GM12878 (cell line): ENCODE data around the gene SV2B. TPM values are rescaled to one million over a fixed set of nuclear protein-coding genes. Genes with fewer than 3 reads are reported as not detected.
A peak's percentile ranks its signal among the peaks of the same experiment; 100 is the strongest.

Experiments used
- ATAC-seq: fragments of 200-7000 bp; cut with Tn5 transposase; 3 replicates; pipeline ENCODE4 v1.9.1; 2020; ENCODE audit warnings: mild to moderate bottlenecking, moderate library complexity
- BruUV-seq: library from RNA; stranded (reverse); fragments of 400-500 nt; replicated peaks from 2 replicates; lab custom pipeline; 2021; lab: Mats Ljungman, UMichigan
- CTCF ChIA-PET: fragments of 300-600 bp; sonication (Branson Sonifier 250); formaldehyde crosslinking; extraction: SDS; loops from one replicate; lab custom pipeline; 2021; ENCODE audit warnings: inconsistent platforms; lab: Yijun Ruan, JAX
- POLR2A ChIA-PET: fragments of 350-600 bp; formaldehyde crosslinking; extraction: SDS; loops from one replicate; lab custom pipeline; 2021; ENCODE audit warnings: inconsistent platforms; lab: Charles Lee
- RAD21 ChIA-PET: fragments of 300-600 bp; sonication (Branson Sonifier 250); formaldehyde crosslinking; loops from one replicate; lab custom pipeline; 2023; ENCODE audit warnings: antibody characterized with exemption; ENCODE audit not compliant: unreplicated experiment; lab: Charles Lee
- SMC1A ChIA-PET: fragments of 300-600 bp; sonication (Branson Sonifier 250); formaldehyde crosslinking; loops from one replicate; lab custom pipeline; 2023; ENCODE audit not compliant: unreplicated experiment, uncharacterized antibody; lab: Charles Lee
- DNase-seq: peaks from one replicate; pipeline ENCODE4 v3.0.0-alpha.2; 2011; ENCODE audit warnings: low read depth, low spot score
- FAIRE-seq: peaks from 3 replicates; lab custom pipeline; 2011; peaks lifted over from hg19 to GRCh38; lab: Jason Lieb, UNC
- H2AFZ ChIP-seq: 2 replicates; pipeline ENCODE4 v1.6.0; 2011; ENCODE audit warnings: low read depth, low read length, control low read depth; ENCODE audit not compliant: control insufficient read depth
- H3K27ac ChIP-seq: 2 replicates; pipeline ENCODE4 v1.5.1; 2011; ENCODE audit warnings: control low read depth; ENCODE audit not compliant: control insufficient read depth, insufficient read depth
- H3K27me3 ChIP-seq, 2 experiments: replicated peaks in 1 of 2; 2 replicates each; pipeline versions ENCODE4 v1.6.0 to v1.6.1; 2011; ENCODE audit warnings: low read length in 1 of 2; ENCODE audit not compliant: control insufficient read depth in 2 of 2, insufficient read depth in 2 of 2
- H3K36me3 ChIP-seq, 2 experiments: 2 replicates each; pipeline ENCODE4 v1.5.1; 2011; ENCODE audit warnings: low read length in 1 of 2; ENCODE audit not compliant: control insufficient read depth in 2 of 2, insufficient read depth in 2 of 2
- H3K4me1 ChIP-seq: 2 replicates; pipeline ENCODE4 v1.6.1; 2011; ENCODE audit warnings: mild to moderate bottlenecking, low read length, moderate library complexity, mixed read lengths; ENCODE audit not compliant: control insufficient read depth, insufficient read depth
- H3K4me2 ChIP-seq: 2 replicates; pipeline ENCODE4 v1.6.0; 2011; ENCODE audit warnings: control low read depth; ENCODE audit not compliant: control insufficient read depth, insufficient read depth
- H3K4me3 ChIP-seq: fragments of 200-600 bp; sonication (generic); 2 replicates; pipeline ENCODE4 v1.5.1; 2016
- H3K79me2 ChIP-seq: 2 replicates; pipeline ENCODE4 v1.6.0; 2011; ENCODE audit warnings: low read length; ENCODE audit not compliant: control insufficient read depth, insufficient read depth
- H3K9ac ChIP-seq: 2 replicates; pipeline ENCODE4 v1.8.0; 2011; ENCODE audit warnings: low read length, control low read depth, mixed read lengths; ENCODE audit not compliant: control insufficient read depth, insufficient read depth
- H3K9me3 ChIP-seq: replicated peaks from 3 replicates; pipeline ENCODE4 v1.5.1; 2011; ENCODE audit warnings: mild to moderate bottlenecking, low read length; ENCODE audit not compliant: control insufficient read depth, insufficient read depth
- H4K20me1 ChIP-seq: 2 replicates; pipeline ENCODE4 v1.6.0; 2011; ENCODE audit not compliant: control insufficient read depth, insufficient read depth
- CBX5 ChIP-seq: sonication (generic); IDR thresholded peaks from 2 replicates; pipeline ENCODE4 v1.6.1; 2016; ENCODE audit warnings: low read depth, moderate library complexity, mild to moderate bottlenecking, inconsistent platforms
- CREM ChIP-seq: IDR thresholded peaks from 2 replicates; pipeline ENCODE4 v1.6.1; 2014; ENCODE audit warnings: antibody characterized with exemption, low read depth
- FOS ChIP-seq: IDR thresholded peaks from 3 replicates; pipeline ENCODE4 v1.6.1; 2011; ENCODE audit warnings: borderline replicate concordance; ENCODE audit not compliant: insufficient read length; ENCODE audit errors: extremely low read depth
- HCFC1 ChIP-seq: fragments of 150-350 bp; IDR thresholded peaks from 2 replicates; pipeline ENCODE4 v1.6.1; 2014; ENCODE audit warnings: low read length
- NFYA ChIP-seq: IDR thresholded peaks from 2 replicates; pipeline ENCODE4 v1.6.1; 2011; ENCODE audit warnings: low read depth, mild to moderate bottlenecking, low read length, improper control_type of control experiment, borderline replicate concordance
- NFYB ChIP-seq: IDR thresholded peaks from 2 replicates; pipeline ENCODE4 v1.6.1; 2011; ENCODE audit warnings: low read depth, mild to moderate bottlenecking, low read length, improper control_type of control experiment, moderate library complexity; ENCODE audit not compliant: insufficient read depth
- RAD51 ChIP-seq: fragments of 450-650 bp; IDR thresholded peaks from 2 replicates; pipeline ENCODE4 v1.6.1; 2016; ENCODE audit warnings: moderate library complexity, mild to moderate bottlenecking, inconsistent platforms
- SIX5 ChIP-seq: IDR thresholded peaks from 2 replicates; pipeline ENCODE4 v1.6.1; 2011; ENCODE audit warnings: mild to moderate bottlenecking, low read depth, low read length, moderate library complexity; ENCODE audit not compliant: severe bottlenecking
- SMC3 ChIP-seq: IDR thresholded peaks from 2 replicates; pipeline ENCODE4 v1.6.1; 2011; ENCODE audit warnings: low read length, improper control_type of control experiment, borderline replicate concordance
- TARDBP ChIP-seq: IDR thresholded peaks from 2 replicates; pipeline ENCODE4 v1.6.1; 2016; ENCODE audit warnings: borderline replicate concordance
- WGBS: methylation state at CpG from one replicate; pipeline ENCODE4 v1.1.6; 2016; ENCODE audit warnings: low lambda C conversion rate; ENCODE audit not compliant: insufficient replicate concordance, insufficient coverage; ENCODE audit errors: missing lambda C conversion rate; 5-methylcytosine and 5-hydroxymethylcytosine counted together
- in situ Hi-C: fragments of 300-500 bp; cut with MboI; formaldehyde crosslinking; loops from 9 replicates; pipeline ENCODE4 v1.14.3; 2018; ENCODE audit warnings: mixed read lengths
- intact Hi-C: fragments of 100-400 bp; cut with micrococcal nuclease; formaldehyde crosslinking; loops from one replicate; pipeline ENCODE4 v1.14.2; 2022; ENCODE audit not compliant: unreplicated experiment
- polyA plus RNA-seq, 11 experiments: library from polyadenylated mRNA; depleted of rRNA in 4 of 11; unstranded in 6 of 11; stranded (reverse) in 5 of 11; fragments of >200 nt; fragmentation: Nextera tagmentation in 4 of 11; fragmentation: Illumina TruSeq in 1 of 11; extraction: Ambion mirVana in 4 of 11; extraction: Trizol in 1 of 11; gene quantifications; 1 replicate in 1 of 11; 2 replicates in 10 of 11; pipeline versions ENCODE4 v1.2.1 to v1.2.3, GENCODE V29; 2011 to 2016; ENCODE audit warnings: inconsistent platforms in 2 of 11, missing spikeins in 2 of 11, low read depth in 1 of 11
- total RNA-seq, 4 experiments: library from RNA; depleted of rRNA in 3 of 4; stranded (reverse); fragments of >200 nt in 3 of 4; fragmentation: Illumina TruSeq in 1 of 4; extraction: Trizol in 1 of 4; gene quantifications; 2 replicates each; pipeline versions ENCODE4 v1.2.1 to v1.2.3, GENCODE V29; 2013 to 2021
- TF ChIP-seq, protein P1 (sequence below): IDR thresholded peaks from 2 replicates; pipeline ENCODE4 v1.6.1; 2011; ENCODE audit warnings: borderline replicate concordance, low read depth, mild to moderate bottlenecking, moderate library complexity, mixed read lengths, low read length; ENCODE audit not compliant: insufficient read depth; ENCODE audit errors: extremely low read length
- TF ChIP-seq, protein P2 (sequence below): IDR thresholded peaks from 2 replicates; pipeline ENCODE4 v1.6.1; 2011; ENCODE audit warnings: low read depth, mild to moderate bottlenecking, low read length, moderate library complexity, borderline replicate concordance; ENCODE audit errors: extremely low read depth
- TF ChIP-seq, protein P3 (sequence below): fragments of 450-650 bp; IDR thresholded peaks from 2 replicates; pipeline ENCODE4 v1.6.1; 2016; ENCODE audit warnings: mild to moderate bottlenecking

The SV2B gene
- total and polyA plus RNA-seq, 10 of the 15 experiments (the other 5 are each of a cell fraction or from before 2014, with no cell fraction given) = 0.03 to 1.7 (median 1.3) TPM

DNA sequence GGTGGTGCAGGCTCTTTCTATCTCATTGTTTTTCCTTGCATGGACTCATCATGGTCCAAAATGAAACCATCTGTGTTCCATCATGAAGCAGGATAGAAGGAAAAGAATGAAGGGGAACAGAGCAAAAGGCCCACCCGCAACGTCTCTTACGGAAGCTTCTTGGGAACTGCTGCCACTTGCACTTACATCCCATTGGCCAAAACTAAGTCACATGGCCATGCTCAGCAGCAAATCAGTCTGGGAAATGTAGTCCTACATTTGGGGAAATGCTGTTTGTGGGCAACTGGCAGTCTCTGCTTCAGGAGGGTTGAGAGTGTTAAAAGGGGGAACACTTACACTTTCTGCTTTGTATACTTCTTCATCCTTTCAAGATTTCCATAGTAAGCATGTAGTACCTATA, 191.6 kb downstream of the SV2B start:
- FAIRE-seq = no peak
- no peak overlapping the region for H3K4me2 ChIP-seq

More for the DNA sequence above, 191.6 kb downstream of the SV2B start:
- RAD21 ChIA-PET = no interaction called here
- intact Hi-C loops (no loop called here), in situ Hi-C loops (no loop called here)
- Histone ChIP-seq H3K9me3 (no peaks in the 10 kb centered on the region), H3K9ac (no peak overlapping the region), H3K4me3 (no peak overlapping the region), H4K20me1 (no peaks in the 10 kb centered on the region), H2AFZ (peak overlapping the region; percentile 44; the same call in 1 of the 2 replicates), H3K79me2 (no peaks in the 10 kb centered on the region), H3K36me3 (no peaks in the 10 kb centered on the region), H3K27ac (no peak overlapping the region), H3K27me3 (no peaks in the 10 kb centered on the region; a peak in 1 of 4 replicates), H3K4me1 (no peaks in the 10 kb centered on the region)
- SMC1A ChIA-PET = no interaction called here
- CTCF ChIA-PET = interaction anchor here (1.0 kb wide), 1 partner anchor 20 kb away, joined by 4 read pairs; no protein-coding TSS in a partner anchor
- DNase-seq (no peak), ATAC-seq (peak; percentile 21; the same call in 1 of the 3 replicates)
- TF ChIP-seq FOS = peak; percentile 3
- peak; percentile 22; the same call in 1 of the 2 replicates for TF ChIP-seq NFYA
- peak; percentile 48; the same call in 1 of the 2 replicates for TF ChIP-seq HCFC1
- no peak for TF ChIP-seq TARDBP
- TF ChIP-seq, protein P1, sequence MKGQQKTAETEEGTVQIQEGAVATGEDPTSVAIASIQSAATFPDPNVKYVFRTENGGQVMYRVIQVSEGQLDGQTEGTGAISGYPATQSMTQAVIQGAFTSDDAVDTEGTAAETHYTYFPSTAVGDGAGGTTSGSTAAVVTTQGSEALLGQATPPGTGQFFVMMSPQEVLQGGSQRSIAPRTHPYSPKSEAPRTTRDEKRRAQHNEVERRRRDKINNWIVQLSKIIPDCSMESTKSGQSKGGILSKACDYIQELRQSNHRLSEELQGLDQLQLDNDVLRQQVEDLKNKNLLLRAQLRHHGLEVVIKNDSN = peak; percentile 84
- TF ChIP-seq, protein P2, sequence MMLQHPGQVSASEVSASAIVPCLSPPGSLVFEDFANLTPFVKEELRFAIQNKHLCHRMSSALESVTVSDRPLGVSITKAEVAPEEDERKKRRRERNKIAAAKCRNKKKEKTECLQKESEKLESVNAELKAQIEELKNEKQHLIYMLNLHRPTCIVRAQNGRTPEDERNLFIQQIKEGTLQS = peak; percentile 65; the same call in 1 of the 2 replicates
- peak; percentile 64 for TF ChIP-seq SIX5
- TF ChIP-seq RAD51 = peak; percentile 63; the same call in 1 of the 2 replicates
- no peak for TF ChIP-seq SMC3
- peak; percentile 24; the same call in 1 of the 2 replicates for TF ChIP-seq CREM
- TF ChIP-seq, protein P3, sequence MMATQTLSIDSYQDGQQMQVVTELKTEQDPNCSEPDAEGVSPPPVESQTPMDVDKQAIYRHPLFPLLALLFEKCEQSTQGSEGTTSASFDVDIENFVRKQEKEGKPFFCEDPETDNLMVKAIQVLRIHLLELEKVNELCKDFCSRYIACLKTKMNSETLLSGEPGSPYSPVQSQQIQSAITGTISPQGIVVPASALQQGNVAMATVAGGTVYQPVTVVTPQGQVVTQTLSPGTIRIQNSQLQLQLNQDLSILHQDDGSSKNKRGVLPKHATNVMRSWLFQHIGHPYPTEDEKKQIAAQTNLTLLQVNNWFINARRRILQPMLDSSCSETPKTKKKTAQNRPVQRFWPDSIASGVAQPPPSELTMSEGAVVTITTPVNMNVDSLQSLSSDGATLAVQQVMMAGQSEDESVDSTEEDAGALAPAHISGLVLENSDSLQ = no peak
- TF ChIP-seq NFYB = peak; percentile 99
- no peak for TF ChIP-seq CBX5
- POLR2A ChIA-PET = no interaction called here
- BruUV-seq = no TSS peak
- 3% methylated on average over 3 of the region's 3 CpGs for WGBS
